Measurements from ENCODE around the gene RGL2. TPM values are rescaled to one million over a fixed set of nuclear protein-coding genes. Genes with fewer than 3 reads are reported as not detected.

RGL2 gene
- total and polyA plus RNA-seq, 2 of the 13 experiments (the other 11 are each of a cell fraction or from before 2014, with no cell fraction given): 22.9 to 47.4 TPM

GRCh38 chr6:33299237-33299944 lies 649 bp upstream of the RGL2 start (continued):
- TF ChIP-seq PAXIP1 (CRISPR knock-in tag; conservative IDR thresholded peaks at IDR 0.05) (peak; percentile 64), KLF16 (CRISPR knock-in tag; IDR thresholded peaks at IDR 0.05) (peak; percentile 23 to 94; a peak in 3 of 4 replicates), GFI1 (CRISPR knock-in tag; IDR thresholded peaks at IDR 0.05; ENCODE audit: borderline replicate concordance) (peak; percentile 53; the same call in 1 of the 2 replicates), POLR2AphosphoS5 (IDR thresholded peaks at IDR 0.05; ENCODE audit: low read depth, low read length) (peak; percentile 95), ZNF550 (CRISPR knock-in tag; IDR thresholded peaks at IDR 0.05; ENCODE audit: borderline replicate concordance) (0 out of 2 replicates have a peak, but pooled peaks have one; percentile 16), ZNF260 (CRISPR knock-in tag; IDR thresholded peaks at IDR 0.05; ENCODE audit: borderline replicate concordance, low read depth) (no peak), ZNF503 (CRISPR knock-in tag; IDR thresholded peaks at IDR 0.05) (no peak), ZBTB10 (CRISPR knock-in tag; IDR thresholded peaks at IDR 0.05; ENCODE audit: borderline replicate concordance) (0 out of 2 replicates have a peak, but pooled peaks have one; percentile 45), MATR3 (CRISPR knock-in tag; IDR thresholded peaks at IDR 0.05) (0 out of 2 replicates have a peak, but pooled peaks have one; percentile 49), SPEN (CRISPR knock-in tag; IDR thresholded peaks at IDR 0.05; ENCODE audit: low read depth) (no peak; the same call in none of the 2 replicates), GZF1 (CRISPR knock-in tag; IDR thresholded peaks at IDR 0.05) (no peak; the same call in 1 of the 2 replicates), MAFF (IDR thresholded peaks at IDR 0.05; ENCODE audit: low read depth, low read length) (no peak), AKNA (CRISPR knock-in tag; IDR thresholded peaks at IDR 0.05; ENCODE audit: borderline replicate concordance) (no peak), ZNF451 (CRISPR knock-in tag; IDR thresholded peaks at IDR 0.05) (peak; percentile 40; the same call in 1 of the 2 replicates)

All from HepG2 (cell line).